T-helper 2 cell treated with Interferon-gamma antibody and Interleukin-4, amounts not matched to agents 5 μg/mL and 100 μg/mL, for 36 hours (primary cell): Measurements from ENCODE around the gene ENTREP3.

Experiments
- DNase-seq: peaks from one replicate; pipeline ENCODE4 v3.0.0; 2021; ENCODE audit warnings: low spot score
- H3K27ac Mint-ChIP-seq: one replicate; pipeline ENCODE4 v1.8.0; 2021; ENCODE audit warnings: mild to moderate bottlenecking, mixed read lengths
- H3K27me3 Mint-ChIP-seq: one replicate; pipeline ENCODE4 v1.8.0; 2021; ENCODE audit warnings: low read depth, mixed read lengths
- H3K36me3 Mint-ChIP-seq: one replicate; pipeline ENCODE4 v1.8.0; 2021; ENCODE audit warnings: low read depth, mixed read lengths
- H3K4me1 Mint-ChIP-seq: one replicate; pipeline ENCODE4 v1.8.0; 2021; ENCODE audit warnings: low read depth, mixed read lengths
- H3K4me3 Mint-ChIP-seq: one replicate; pipeline ENCODE4 v1.8.0; 2022; ENCODE audit warnings: mild to moderate bottlenecking, moderate library complexity, mixed read lengths
- H3K9me3 Mint-ChIP-seq: one replicate; pipeline ENCODE4 v1.8.0; 2021; ENCODE audit warnings: mixed read lengths

ENTREP3 gene

DNA sequence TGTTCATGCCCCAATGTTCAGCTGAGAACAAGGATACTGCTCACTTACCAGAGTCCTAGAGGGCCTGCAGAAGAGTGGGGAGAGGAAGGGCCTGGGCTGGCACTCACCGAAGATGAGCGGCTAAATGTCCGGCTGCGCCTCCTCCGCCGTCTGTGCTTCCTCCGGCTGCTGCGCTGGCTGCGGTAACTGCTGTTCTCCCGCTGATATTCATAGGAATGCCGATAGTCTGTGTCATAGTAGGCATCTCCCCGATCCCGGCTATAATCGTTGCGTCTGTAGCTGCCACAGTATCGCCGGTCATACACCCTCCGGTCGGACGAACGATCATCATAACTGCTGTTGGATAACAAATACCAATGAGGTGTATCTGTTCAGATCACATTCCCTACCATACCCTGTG, 14.1 kb upstream of the ENTREP3 start:
- H3K4me1 Mint-ChIP-seq = peaks cover 22% of the 10 kb centered on the region
- H3K27me3 Mint-ChIP-seq = no peaks in the 10 kb centered on the region
- no peak overlapping the region for H3K4me3 Mint-ChIP-seq
- H3K9me3 Mint-ChIP-seq = no peaks in the 10 kb centered on the region
- no peak overlapping the region for H3K27ac Mint-ChIP-seq
- DNase-seq = no peak
- H3K36me3 Mint-ChIP-seq = peaks cover 69% of the 10 kb centered on the region

GRCh38 chr1:155268630-155269029, 13.3 kb upstream of the ENTREP3 start:
- H3K4me3 Mint-ChIP-seq = no peak overlapping the region
- H3K27ac Mint-ChIP-seq = no peak overlapping the region
- no peaks in the 10 kb centered on the region for H3K9me3 Mint-ChIP-seq
- H3K27me3 Mint-ChIP-seq = no peaks in the 10 kb centered on the region
- no peak for DNase-seq
- H3K36me3 Mint-ChIP-seq = peaks cover 76% of the 10 kb centered on the region
- H3K4me1 Mint-ChIP-seq = peaks cover 19% of the 10 kb centered on the region

GRCh38 chr1:155267373-155267772, 12.1 kb upstream of the ENTREP3 start:
- no peaks in the 10 kb centered on the region for H3K27me3 Mint-ChIP-seq
- H3K4me3 Mint-ChIP-seq = no peak overlapping the region
- H3K4me1 Mint-ChIP-seq = peaks cover 21% of the 10 kb centered on the region
- H3K9me3 Mint-ChIP-seq = no peaks in the 10 kb centered on the region
- H3K27ac Mint-ChIP-seq = no peak overlapping the region
- peaks cover 80% of the 10 kb centered on the region for H3K36me3 Mint-ChIP-seq
- DNase-seq = no peak

DNA sequence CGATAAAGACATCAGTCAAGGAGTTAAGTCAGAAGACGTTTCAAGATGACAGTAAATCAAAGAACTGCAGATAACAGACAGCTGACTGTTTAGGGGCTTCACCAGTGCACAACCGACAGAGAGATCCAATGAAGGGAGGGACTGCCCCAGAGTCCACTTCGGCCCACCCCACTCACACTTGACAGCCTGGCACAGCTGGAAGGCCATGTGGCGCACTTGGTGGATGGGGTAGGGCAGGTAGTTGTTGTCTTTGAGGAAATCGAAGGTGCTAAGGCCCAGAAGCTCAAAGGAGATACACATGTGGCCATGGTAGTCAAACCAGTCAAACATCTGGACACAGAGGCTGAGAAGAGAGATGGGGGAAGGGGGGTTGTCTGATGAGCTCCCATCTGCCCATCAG, 11.3 kb upstream of the ENTREP3 start:
- Mint-ChIP-seq H3K36me3 (peaks cover 78% of the 10 kb centered on the region), H3K4me3 (no peak overlapping the region), H3K27ac (no peak overlapping the region), H3K9me3 (no peaks in the 10 kb centered on the region), H3K27me3 (no peaks in the 10 kb centered on the region), H3K4me1 (peaks cover 18% of the 10 kb centered on the region)
- DNase-seq = no peak

DNA sequence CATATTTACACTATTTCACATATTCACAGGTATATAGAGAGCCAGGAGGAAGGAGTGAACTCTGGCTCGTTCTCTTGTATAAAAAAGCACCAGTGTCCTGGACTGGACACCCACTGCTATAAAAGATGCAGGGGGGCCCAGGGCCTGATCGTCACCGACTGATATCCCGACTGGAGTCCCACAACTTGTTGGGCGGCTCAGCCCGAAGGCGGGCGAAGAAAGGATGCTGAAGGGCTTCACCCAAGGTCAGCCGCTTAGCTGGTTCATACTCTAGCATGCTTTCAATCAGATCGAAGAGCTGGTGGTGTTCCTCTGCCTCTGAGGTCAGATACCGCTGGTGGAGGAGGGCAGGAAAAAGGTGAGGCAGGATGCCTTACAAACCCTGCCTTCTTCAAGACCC, 7.8 kb upstream of the ENTREP3 start:
- H3K27me3 Mint-ChIP-seq = no peaks in the 10 kb centered on the region
- no peak for DNase-seq

DNA sequence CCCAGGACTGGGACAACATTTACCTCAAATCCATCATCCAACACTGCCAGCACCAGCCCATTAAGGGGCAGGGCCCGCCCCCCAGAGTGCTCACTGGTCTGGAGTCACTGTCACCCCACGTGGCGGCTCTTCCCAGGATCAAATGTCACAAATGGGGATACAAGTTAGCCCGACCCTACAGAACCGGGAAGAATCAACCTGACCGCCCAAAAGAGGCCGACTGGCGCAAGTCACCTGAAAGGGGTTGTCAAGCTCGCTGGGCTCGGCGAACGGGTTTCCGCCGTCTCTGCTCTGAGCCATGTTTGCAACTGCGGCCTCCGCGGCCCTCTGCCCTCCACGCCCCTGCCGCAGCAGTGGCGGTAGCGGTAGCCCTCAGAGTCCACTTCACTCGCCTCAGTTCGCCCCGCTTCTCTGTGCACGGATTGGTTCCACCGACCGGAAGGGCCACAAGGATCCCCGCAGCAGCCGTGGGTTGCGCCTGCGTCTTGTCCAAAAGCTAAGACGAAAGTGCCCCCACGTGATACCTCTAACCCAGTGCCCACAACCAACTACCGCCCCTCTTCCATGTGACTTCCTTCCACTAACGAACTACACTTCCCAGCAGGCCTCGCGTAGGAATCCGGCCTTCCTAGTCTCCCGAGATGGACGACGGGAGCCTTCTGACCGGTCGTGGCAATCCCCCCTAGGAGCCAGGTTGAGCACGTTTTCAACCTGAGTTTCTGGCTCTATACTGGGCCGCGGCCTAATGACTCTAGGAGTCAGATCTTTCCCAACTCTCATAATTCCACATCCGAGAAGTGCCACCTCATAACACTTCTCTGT, 6.8 kb upstream of the ENTREP3 start, which contains the start of gene SCAMP3:
Gene SCAMP3 (minus strand): TSS at position 509 of the 822 bp plus-strand sequence. CDS start 209 bp downstream, at position 300.
- peak within 1 kb of the TSS; percentile 89 for H3K27ac Mint-ChIP-seq
- H3K4me3 Mint-ChIP-seq = peak within 1 kb of the TSS; percentile 96
- H3K36me3 Mint-ChIP-seq = peaks cover 64% of the 10 kb centered on the region
- peaks cover 21% of the 10 kb centered on the region for H3K4me1 Mint-ChIP-seq
- peak; percentile 92 for DNase-seq
- no peaks in the 10 kb centered on the region for H3K9me3 Mint-ChIP-seq
- no peaks in the 10 kb centered on the region for H3K27me3 Mint-ChIP-seq

More for the DNA sequence above, 7.8 kb upstream of the ENTREP3 start:
- Mint-ChIP-seq H3K4me3 (peak overlapping the region; percentile 96), H3K36me3 (peaks cover 67% of the 10 kb centered on the region), H3K9me3 (no peaks in the 10 kb centered on the region), H3K4me1 (peaks cover 23% of the 10 kb centered on the region), H3K27ac (peak overlapping the region; percentile 37)

DNA sequence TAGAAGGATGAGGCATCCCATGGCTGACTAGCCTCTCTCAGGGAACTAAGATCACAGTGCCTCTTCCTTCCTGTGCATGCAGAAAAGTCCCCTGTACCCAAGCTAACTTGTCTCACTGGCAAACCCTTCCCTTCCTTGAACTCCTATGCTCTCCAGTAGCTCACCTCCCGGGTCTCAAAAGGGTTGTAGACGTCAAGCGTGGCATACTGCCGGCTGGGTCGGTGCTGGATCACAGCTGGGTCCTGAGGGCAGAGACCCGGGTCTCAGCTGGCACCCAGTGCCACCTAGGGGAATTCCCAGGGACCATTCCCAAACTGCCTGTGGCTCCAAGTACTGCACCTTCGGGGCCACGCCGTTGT, 6.2 kb upstream of the ENTREP3 start:
- no peak for DNase-seq
- peaks cover 64% of the 10 kb centered on the region for H3K36me3 Mint-ChIP-seq
- H3K4me3 Mint-ChIP-seq = peak overlapping the region; percentile 96
- H3K27me3 Mint-ChIP-seq = no peaks in the 10 kb centered on the region
- no peaks in the 10 kb centered on the region for H3K9me3 Mint-ChIP-seq
- H3K4me1 Mint-ChIP-seq = peaks cover 24% of the 10 kb centered on the region
- peak overlapping the region; percentile 89 for H3K27ac Mint-ChIP-seq

DNA sequence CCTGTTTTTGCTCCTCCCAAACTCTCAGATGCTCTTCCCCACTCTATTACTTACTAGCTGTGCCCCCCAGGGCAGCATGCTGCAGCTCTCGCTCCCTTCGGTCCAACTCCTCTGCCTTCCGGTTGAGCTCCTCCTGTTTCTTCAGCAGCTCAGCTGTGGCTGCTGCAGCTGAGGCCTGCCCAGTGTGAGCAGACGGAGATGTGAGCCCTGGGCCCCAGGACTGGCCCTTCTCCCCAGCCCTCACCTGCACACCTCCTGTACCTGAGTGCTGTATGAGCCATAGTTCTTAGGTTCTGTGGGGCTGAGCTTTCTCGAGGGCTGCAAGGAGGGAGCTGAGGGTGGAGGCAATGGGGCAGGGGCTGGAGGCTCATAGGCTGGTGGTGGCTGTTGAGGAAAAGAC, 5.0 kb upstream of the ENTREP3 start:
- H3K27me3 Mint-ChIP-seq = no peaks in the 10 kb centered on the region
- no peak overlapping the region for H3K4me3 Mint-ChIP-seq
- H3K4me1 Mint-ChIP-seq = peaks cover 24% of the 10 kb centered on the region
- no peaks in the 10 kb centered on the region for H3K9me3 Mint-ChIP-seq
- peaks cover 59% of the 10 kb centered on the region for H3K36me3 Mint-ChIP-seq
- no peak for DNase-seq
- no peak overlapping the region for H3K27ac Mint-ChIP-seq

- H3K4me3 Mint-ChIP-seq = peak overlapping the region; percentile 74
- H3K9me3 Mint-ChIP-seq = no peaks in the 10 kb centered on the region
- no peak for DNase-seq
- peaks cover 26% of the 10 kb centered on the region for H3K4me1 Mint-ChIP-seq
- H3K36me3 Mint-ChIP-seq = peaks cover 29% of the 10 kb centered on the region
- H3K27ac Mint-ChIP-seq = no peak overlapping the region
- H3K27me3 Mint-ChIP-seq = no peaks in the 10 kb centered on the region
Measured at GRCh38 chr1:155256058-155256852, 972 bp upstream of the ENTREP3 start.

DNA sequence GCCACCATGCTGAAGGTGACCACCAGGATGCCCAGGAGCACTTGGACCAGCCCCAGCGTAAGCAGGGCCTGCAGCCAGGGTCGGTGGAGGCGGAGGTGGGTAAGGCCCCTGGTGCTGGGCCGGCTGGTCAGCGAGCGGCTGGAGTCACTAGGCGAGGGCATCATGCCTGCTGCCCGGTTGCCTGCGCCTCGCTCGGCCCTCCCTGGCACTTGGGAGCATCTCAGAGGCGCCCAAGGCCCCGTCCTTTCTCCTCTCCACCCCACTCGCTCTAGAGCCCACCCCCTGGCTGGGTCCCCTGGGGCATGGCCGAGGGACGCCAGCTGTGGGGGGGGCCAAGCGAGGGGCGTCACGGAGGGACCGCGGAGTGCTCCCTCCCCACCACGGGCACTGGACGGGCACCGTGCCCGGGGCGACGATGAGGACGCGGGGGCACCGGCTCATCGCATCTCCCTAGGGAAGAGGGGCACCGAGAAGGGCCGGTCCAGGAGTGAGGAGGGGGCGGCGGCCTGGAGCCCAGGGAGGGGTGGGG, 505 bp downstream of the ENTREP3 start:
- DNase-seq = no peak
- H3K4me3 Mint-ChIP-seq = peak overlapping the region; percentile 83
- H3K27ac Mint-ChIP-seq = peak overlapping the region; percentile 52
- no peaks in the 10 kb centered on the region for H3K27me3 Mint-ChIP-seq
- peaks cover 19% of the 10 kb centered on the region for H3K36me3 Mint-ChIP-seq
- peaks cover 27% of the 10 kb centered on the region for H3K4me1 Mint-ChIP-seq
- H3K9me3 Mint-ChIP-seq = no peaks in the 10 kb centered on the region

DNA sequence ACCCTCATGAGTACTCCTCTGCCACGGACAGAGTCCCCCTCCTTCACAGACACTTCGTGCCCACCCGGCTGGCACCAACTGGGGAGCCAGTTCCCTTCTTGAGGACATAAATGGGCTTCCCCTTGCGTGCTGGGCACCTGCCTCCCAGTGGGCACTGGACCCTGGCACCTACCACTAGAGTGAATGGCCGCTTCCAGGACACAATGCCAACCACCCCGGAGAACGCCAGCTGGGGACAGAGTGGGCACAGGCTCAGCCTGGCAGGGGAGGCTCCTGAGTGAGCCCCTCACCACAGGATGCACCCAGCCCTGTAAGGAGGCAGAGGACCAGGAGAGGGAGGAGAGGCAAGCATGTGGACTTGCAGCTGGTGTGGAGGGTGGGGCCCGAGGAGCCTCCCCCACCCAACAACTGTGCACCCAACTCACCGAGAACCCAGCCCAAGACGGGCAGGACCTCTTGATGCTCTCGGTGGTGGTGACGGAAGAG, 1.0 kb downstream of the ENTREP3 start:
- Mint-ChIP-seq H3K36me3 (peaks cover 19% of the 10 kb centered on the region), H3K27ac (peak overlapping the region; percentile 52), H3K4me1 (peaks cover 27% of the 10 kb centered on the region), H3K4me3 (peak overlapping the region; percentile 83), H3K9me3 (no peaks in the 10 kb centered on the region), H3K27me3 (no peaks in the 10 kb centered on the region)
- DNase-seq = no peak

DNA sequence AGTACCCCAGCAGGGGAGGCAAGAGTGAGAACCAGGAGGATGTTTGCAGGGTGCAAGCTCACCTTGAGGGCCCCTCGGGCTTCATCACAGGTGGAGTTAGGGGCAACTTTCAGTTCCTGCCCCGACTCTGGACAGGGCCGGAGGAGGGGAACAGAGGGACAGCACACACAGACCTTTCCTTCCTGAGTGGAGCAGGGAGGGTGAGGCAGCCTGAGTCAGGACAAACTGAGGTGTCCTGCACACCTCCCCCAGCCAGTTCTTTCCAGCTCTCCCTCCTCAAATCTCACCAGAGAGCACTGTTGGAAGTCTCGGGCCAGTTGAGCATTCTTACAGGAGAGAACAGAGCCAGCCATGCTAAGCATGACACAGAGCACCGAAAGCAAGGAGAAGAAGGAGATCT, 1.5 kb downstream of the ENTREP3 start:
- peak overlapping the region; percentile 83 for H3K4me3 Mint-ChIP-seq
- no peaks in the 10 kb centered on the region for H3K9me3 Mint-ChIP-seq
- no peaks in the 10 kb centered on the region for H3K27me3 Mint-ChIP-seq
- no peak overlapping the region for H3K27ac Mint-ChIP-seq
- H3K4me1 Mint-ChIP-seq = peaks cover 27% of the 10 kb centered on the region
- DNase-seq = no peak
- H3K36me3 Mint-ChIP-seq = peaks cover 19% of the 10 kb centered on the region

DNA sequence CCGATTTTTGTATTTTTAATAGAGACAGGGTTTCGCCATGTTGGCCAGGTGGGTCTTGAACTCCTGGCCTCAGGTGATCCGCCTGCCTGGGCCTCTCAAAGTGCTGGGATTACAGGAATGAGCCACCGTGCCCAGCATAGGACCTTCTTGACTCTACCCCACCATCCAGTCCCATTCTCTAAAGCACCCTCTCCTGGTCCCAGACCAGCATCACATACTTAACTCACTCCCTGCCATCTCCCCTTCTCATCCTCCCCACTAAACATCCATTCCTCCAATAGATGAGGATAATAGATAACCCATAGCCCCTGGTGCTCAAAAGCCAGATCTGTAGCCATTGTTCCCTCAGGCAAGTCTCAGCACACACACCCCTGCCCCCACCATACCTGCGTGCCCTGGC, 2.1 kb downstream of the ENTREP3 start:
- peaks cover 14% of the 10 kb centered on the region for H3K36me3 Mint-ChIP-seq
- H3K27ac Mint-ChIP-seq = peak overlapping the region; percentile 33
- peaks cover 27% of the 10 kb centered on the region for H3K4me1 Mint-ChIP-seq
- no peak for DNase-seq
- peak overlapping the region; percentile 83 for H3K4me3 Mint-ChIP-seq
- no peaks in the 10 kb centered on the region for H3K27me3 Mint-ChIP-seq
- no peaks in the 10 kb centered on the region for H3K9me3 Mint-ChIP-seq

DNA sequence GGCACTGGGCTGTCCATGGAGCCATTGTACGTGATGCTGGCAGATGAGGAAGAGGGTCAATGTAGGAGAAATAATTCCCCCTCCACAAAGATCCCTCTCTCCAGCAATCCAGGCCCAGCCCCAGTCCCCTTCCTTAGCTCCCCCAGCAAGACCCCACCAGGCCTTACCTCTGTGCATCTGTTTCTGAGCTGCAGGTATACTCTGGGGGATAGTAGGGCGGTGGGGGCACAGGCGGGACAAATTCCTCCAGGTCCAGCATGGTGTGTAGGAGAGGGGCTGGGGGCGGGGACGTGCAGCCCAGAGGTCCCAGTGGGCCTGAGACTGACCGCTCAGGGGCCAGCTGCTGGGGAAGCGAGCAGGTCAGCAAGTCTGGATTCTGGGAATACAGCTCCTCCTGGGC, 3.7 kb downstream of the ENTREP3 start:
- no peaks in the 10 kb centered on the region for H3K9me3 Mint-ChIP-seq
- no peak overlapping the region for H3K4me3 Mint-ChIP-seq
- H3K4me1 Mint-ChIP-seq = peaks cover 23% of the 10 kb centered on the region
- DNase-seq = no peak
- no peaks in the 10 kb centered on the region for H3K27me3 Mint-ChIP-seq
- H3K27ac Mint-ChIP-seq = no peak overlapping the region
- H3K36me3 Mint-ChIP-seq = peaks cover 7% of the 10 kb centered on the region
